ENCODE measurements around the gene TECPR2.

GRCh38 chr14:102532204-102532658 lies 169.5 kb downstream of the TECPR2 start:
- TF ChIP-seq CTCF (IDR thresholded peaks at IDR 0.05; ENCODE audit: low read depth, low read length, poor library complexity, severe bottlenecking) (no peak), EZH2phosphoT487 (IDR thresholded peaks at IDR 0.05; ENCODE audit: borderline replicate concordance, low read length) (no peak)

Measured in DOHH2 (cell line).